Spleen (tissue), 11 donors: ENCODE data around the gene CHMP4B. TPM values are rescaled to one million over a fixed set of nuclear protein-coding genes. Genes with fewer than 3 reads are reported as not detected.

Experiments used
- DNase-seq: peaks from one replicate; pipeline ENCODE4 v3.0.0-alpha.2; 2020
- H3K27ac ChIP-seq, 8 donors: fragments of 200-600 bp; sonication (generic) in 7 of 8; 1 replicate in 4 of 8; 2 replicates in 4 of 8; pipeline versions ENCODE4 v1.5.0 to v1.8.0; 2016 to 2021; ENCODE audit warnings: inconsistent platforms in 4 of 8, mild to moderate bottlenecking in 4 of 8, moderate library complexity in 1 of 8
- H3K27me3 ChIP-seq, 7 donors: fragments of 200-600 bp; sonication (generic) in 6 of 7; replicated peaks in 1 of 7; 1 replicate in 4 of 7; 2 replicates in 3 of 7; pipeline versions ENCODE4 v1.5.0 to v1.8.0; 2016 to 2021; ENCODE audit warnings: inconsistent platforms in 3 of 7, mild to moderate bottlenecking in 1 of 7
- H3K36me3 ChIP-seq, 6 donors: fragments of 200-600 bp; sonication (generic) in 5 of 6; 1 replicate in 4 of 6; 2 replicates in 2 of 6; pipeline versions ENCODE4 v1.5.0 to v1.8.0; 2016 to 2021; ENCODE audit warnings: inconsistent platforms in 2 of 6
- H3K4me1 ChIP-seq, 6 donors: fragments of 200-600 bp; sonication (generic) in 5 of 6; 1 replicate in 3 of 6; 2 replicates in 3 of 6; pipeline versions ENCODE4 v1.5.0 to v1.8.0; 2016 to 2021; ENCODE audit warnings: inconsistent platforms in 3 of 6
- H3K4me3 ChIP-seq, 8 donors: fragments of 200-600 bp; sonication (generic) in 7 of 8; 1 replicate in 4 of 8; 2 replicates in 4 of 8; pipeline versions ENCODE4 v1.5.0 to v1.8.0; 2016 to 2021; ENCODE audit warnings: inconsistent platforms in 4 of 8, mild to moderate bottlenecking in 4 of 8, moderate library complexity in 2 of 8
- H3K9me3 ChIP-seq, 8 donors: fragments of 200-600 bp; sonication (generic) in 7 of 8; 1 replicate in 4 of 8; 2 replicates in 4 of 8; pipeline versions ENCODE4 v1.5.0 to v1.8.0; 2016 to 2021; ENCODE audit warnings: inconsistent platforms in 4 of 8
- POLR2A ChIP-seq, 3 donors: fragments of 450-650 bp; IDR thresholded peaks; one replicate each; pipeline ENCODE4 v1.5.1; 2017; ENCODE audit warnings: antibody characterized with exemption in 3 of 3, mild to moderate bottlenecking in 1 of 3
- POLR2AphosphoS5 ChIP-seq, 3 donors: sonication (generic); formaldehyde crosslinking; IDR thresholded peaks; one replicate each; pipeline ENCODE4 v1.5.1; 2017; ENCODE audit warnings: antibody characterized with exemption in 3 of 3
- WGBS, 5 donors: extraction: QIAGEN DNeasy Blood & Tissue Kit in 3 of 5; methylation state at CpG; one replicate each; pipeline versions ENCODE4 v1.1.5 to v1.1.7; 2013 to 2018; 5-methylcytosine and 5-hydroxymethylcytosine counted together
- intact Hi-C: fragments of 100-400 bp; cut with DNase I; formaldehyde crosslinking; loops from one replicate; pipeline ENCODE4 v1.15.0; 2023; ENCODE audit warnings: low total_unique reads
- polyA plus RNA-seq, 3 donors: library from polyadenylated mRNA; stranded (reverse); fragments of 200-250 nt; gene quantifications; one replicate each; pipeline ENCODE4 v1.2.1, GENCODE V29; 2013
- total RNA-seq, 7 donors: library from RNA; depleted of rRNA in 3 of 7; stranded (reverse); fragments of >200 nt in 3 of 7; fragmentation: NEBNext Ultra II Directional in 4 of 7; extraction: Animal tissue kit (Norgen Biotek cat#: 25700) in 4 of 7; gene quantifications; one replicate each; pipeline versions ENCODE4 v1.1.0 to v1.2.1, GENCODE V29; 2016 to 2021
- TF ChIP-seq, protein P1 (sequence below), 11 experiments: fragments of 200-600 bp in 7 of 11; fragments of 450-650 bp in 4 of 11; sonication (generic) in 4 of 11; IDR thresholded peaks in 8 of 11; conservative IDR thresholded peaks in 3 of 11; 1 replicate in 7 of 11; 2 replicates in 4 of 11; pipeline versions ENCODE4 v1.4.0 to v1.8.0; 2016 to 2021; ENCODE audit warnings: antibody characterized with exemption in 11 of 11, inconsistent platforms in 4 of 11, mild to moderate bottlenecking in 1 of 11
- donor health status: healthy with polysubstance abuse.
- donor health status: DM: no; HTN: no; CAD: no; lungs with moderate emphysema.
- donor health status: DM: no; HTN: no; CAD: no.
- donor health status: Bipolar disorder and iron deficiency.
- donor health status: healthy.
- donor health status: DM: no; HTN: no; CAD: no.
- donor health status: DM: yes; HTN: yes; CAD: no.

Gene CHMP4B
- total and polyA plus RNA-seq, 10 donors, result 44.9 to 118 (median 74.7) TPM

DNA sequence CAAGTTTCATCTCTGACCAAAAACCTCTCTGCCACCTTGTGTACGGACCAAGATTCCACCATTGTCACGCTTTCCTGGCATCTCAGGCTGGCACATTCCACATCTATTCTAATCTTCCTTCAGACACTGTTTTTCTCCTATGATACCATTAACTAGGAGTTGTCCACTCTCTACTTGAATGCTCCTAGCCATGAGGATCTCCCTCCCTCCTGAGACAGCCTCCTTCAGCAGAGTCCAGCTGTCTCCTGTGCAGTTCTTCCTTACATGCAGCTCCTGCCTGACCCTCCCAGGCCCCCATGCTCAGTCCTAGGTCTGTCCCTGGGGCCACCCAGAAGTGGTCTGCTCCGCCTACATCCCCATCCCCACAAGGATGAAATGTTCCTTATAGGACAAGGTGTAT is 90.9 kb downstream of the CHMP4B start:
- no peaks in the 10 kb centered on the region for H3K9me3 ChIP-seq
- H3K36me3 ChIP-seq, result no peaks in the 10 kb centered on the region
- WGBS, 5 donors, result 86 to 98% (median 92%) methylated on average over 3 of the region's 3 CpGs
- H3K27me3 ChIP-seq, result peaks cover 0 to 23% (median 0%) of the 10 kb centered on the region in 7 donors
- TF ChIP-seq, protein P1, sequence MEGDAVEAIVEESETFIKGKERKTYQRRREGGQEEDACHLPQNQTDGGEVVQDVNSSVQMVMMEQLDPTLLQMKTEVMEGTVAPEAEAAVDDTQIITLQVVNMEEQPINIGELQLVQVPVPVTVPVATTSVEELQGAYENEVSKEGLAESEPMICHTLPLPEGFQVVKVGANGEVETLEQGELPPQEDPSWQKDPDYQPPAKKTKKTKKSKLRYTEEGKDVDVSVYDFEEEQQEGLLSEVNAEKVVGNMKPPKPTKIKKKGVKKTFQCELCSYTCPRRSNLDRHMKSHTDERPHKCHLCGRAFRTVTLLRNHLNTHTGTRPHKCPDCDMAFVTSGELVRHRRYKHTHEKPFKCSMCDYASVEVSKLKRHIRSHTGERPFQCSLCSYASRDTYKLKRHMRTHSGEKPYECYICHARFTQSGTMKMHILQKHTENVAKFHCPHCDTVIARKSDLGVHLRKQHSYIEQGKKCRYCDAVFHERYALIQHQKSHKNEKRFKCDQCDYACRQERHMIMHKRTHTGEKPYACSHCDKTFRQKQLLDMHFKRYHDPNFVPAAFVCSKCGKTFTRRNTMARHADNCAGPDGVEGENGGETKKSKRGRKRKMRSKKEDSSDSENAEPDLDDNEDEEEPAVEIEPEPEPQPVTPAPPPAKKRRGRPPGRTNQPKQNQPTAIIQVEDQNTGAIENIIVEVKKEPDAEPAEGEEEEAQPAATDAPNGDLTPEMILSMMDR (IDR thresholded peaks at IDR 0.05 in 8 of 11, conservative IDR thresholded peaks at IDR 0.05 in 3 of 11), result no peak
- TF ChIP-seq POLR2AphosphoS5 (IDR thresholded peaks at IDR 0.05), result no peak
- no peak for TF ChIP-seq POLR2A (IDR thresholded peaks at IDR 0.05)
- intact Hi-C loops, result no loop called here
- H3K27ac ChIP-seq, result no peak overlapping the region
- no peaks in the 10 kb centered on the region for H3K4me1 ChIP-seq
- no peak overlapping the region for H3K4me3 ChIP-seq
- DNase-seq, result no peak

Other genes with a start within 250 kb of the CHMP4B start
- gene C20orf144, start 149.0 kb upstream of the CHMP4B start, total RNA-seq, result under 1 TPM in 1 of 7 donors, not detected in 6; 0.14 TPM
- gene C20orf144, start 149.0 kb upstream of the CHMP4B start, polyA plus RNA-seq, result under 1 TPM in 2 of 3 donors, not detected in 1; 0.06 to 0.09 TPM
- 1 to 10 TPM; 1.1 to 3.5 (median 2.0) TPM for gene ACTL10, start 144.4 kb upstream of the CHMP4B start, total RNA-seq
- gene ACTL10, start 144.4 kb upstream of the CHMP4B start, polyA plus RNA-seq, result 1 to 10 TPM; 1.3 to 3.5 (median 2.9) TPM
- gene NECAB3, start 136.9 kb upstream of the CHMP4B start, total RNA-seq, result 10 to 100 TPM; 14.0 to 39.0 (median 18.8) TPM
- gene NECAB3, start 136.9 kb upstream of the CHMP4B start, polyA plus RNA-seq, result 10 to 100 TPM in 2 of 3 donors, 1 to 10 TPM in 1; 8.6 to 22.7 (median 11.0) TPM
- gene E2F1, start 125.0 kb upstream of the CHMP4B start, total RNA-seq, result 1 to 10 TPM; 2.5 to 6.9 (median 4.5) TPM
- 1 to 10 TPM; 3.4 to 6.2 (median 5.6) TPM for gene E2F1, start 125.0 kb upstream of the CHMP4B start, polyA plus RNA-seq
- 10 to 100 TPM in 1 of 7 donors, 1 to 10 TPM in 6; 6.1 to 14.4 (median 7.5) TPM for gene PXMP4, start 91.0 kb upstream of the CHMP4B start, total RNA-seq
- gene PXMP4, start 91.0 kb upstream of the CHMP4B start, polyA plus RNA-seq, result 1 to 10 TPM; 2.1 to 3.4 (median 3.4) TPM
- 1 to 10 TPM; 3.3 to 6.7 (median 4.4) TPM for gene ZNF341, start 79.4 kb upstream of the CHMP4B start, total RNA-seq
- 1 to 10 TPM; 2.3 to 5.9 (median 4.9) TPM for gene ZNF341, start 79.4 kb upstream of the CHMP4B start, polyA plus RNA-seq
- 100 to 1,000 TPM in 2 of 7 donors, 10 to 100 TPM in 5; 72.9 to 107 (median 99.5) TPM for gene RALY, start 182.6 kb downstream of the CHMP4B start, total RNA-seq
- gene RALY, start 182.6 kb downstream of the CHMP4B start, polyA plus RNA-seq, result 100 to 1,000 TPM in 2 of 3 donors, 10 to 100 TPM in 1; 91.4 to 133 (median 120) TPM